NCI-H2171 (cell line): ENCODE results near the gene LSM12.

Experiments used
- DNase-seq: peaks from one replicate; lab custom pipeline; 2025; lab: John Stamatoyannopoulos, UW

The LSM12 gene

DNA sequence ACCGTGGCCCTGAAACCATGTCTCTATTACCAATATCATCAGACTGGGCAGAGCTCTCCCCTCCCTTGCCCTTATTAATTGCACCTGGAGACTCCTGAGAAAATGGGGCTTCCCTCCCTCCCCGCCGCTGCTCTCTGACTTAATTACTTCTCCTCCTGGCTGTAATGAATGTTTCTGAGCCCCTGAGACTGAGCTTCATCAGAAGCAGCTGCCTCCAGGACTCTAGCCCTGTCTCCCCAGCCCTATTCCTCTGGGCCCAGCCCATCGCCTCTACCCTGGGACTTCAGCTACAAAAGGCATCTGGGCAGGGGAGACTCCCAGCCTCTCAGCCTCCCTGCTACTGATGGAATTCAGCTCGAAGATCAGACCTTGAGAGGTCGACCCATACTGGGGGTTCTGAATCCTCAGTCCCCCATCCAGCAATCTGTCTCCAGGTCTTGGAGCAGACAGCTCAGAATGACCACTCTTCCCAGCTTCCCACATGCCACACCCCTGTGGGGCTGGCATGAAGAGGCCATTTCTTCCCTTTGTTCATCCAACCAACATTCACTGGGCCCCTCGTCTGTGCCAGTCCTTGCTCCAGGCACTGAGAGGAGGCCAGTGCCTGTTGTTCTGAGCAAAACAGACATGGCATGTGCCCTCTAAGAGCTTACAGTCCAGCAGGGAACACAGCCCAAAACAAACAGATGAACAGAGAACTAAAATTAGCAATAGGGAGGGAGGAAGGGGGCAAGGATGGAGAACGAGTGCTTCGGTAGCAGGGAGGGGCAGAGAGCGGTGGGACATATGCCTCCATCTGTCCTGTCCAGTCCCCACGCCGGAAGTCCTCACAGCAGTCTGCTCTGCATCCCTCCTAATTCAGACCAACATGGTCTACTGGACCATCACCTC, 79.1 kb downstream of the LSM12 start:
- no peak for DNase-seq

DNA sequence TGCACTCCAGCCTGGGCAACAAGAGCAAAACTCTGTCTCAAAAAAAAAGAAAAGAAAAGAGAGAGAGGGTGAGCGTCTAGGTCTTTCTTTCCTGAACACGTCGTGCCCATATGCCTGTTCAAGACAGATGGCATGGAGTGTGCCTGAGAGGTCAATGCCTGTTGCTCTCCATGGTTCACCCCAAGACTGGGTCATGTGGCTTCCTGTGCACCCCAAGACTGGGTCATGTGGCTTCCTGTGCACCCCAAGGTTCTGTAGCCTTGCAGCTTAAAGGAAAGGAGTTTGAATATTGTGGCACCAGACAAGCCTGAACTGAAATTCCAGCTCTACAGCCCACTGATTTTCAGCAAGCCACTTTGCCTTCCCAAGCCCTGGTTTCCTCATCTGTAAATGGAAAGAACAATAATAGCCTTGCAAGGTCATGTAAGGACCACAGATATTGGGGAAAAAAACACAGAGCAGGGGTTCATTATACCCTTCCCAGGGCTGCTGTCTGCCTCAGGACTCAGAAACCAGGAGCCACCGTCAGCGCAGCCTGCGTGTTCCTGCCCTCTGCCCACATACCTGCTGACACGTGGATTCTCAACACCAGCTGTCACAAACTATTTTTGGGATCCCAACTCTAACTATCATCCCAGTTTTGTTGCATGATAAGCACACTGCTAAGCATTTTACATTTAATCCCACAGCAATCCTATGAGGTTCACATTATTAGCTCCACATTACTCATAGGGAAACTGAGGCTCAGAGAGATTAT, 80.1 kb downstream of the LSM12 start:
- no peak for DNase-seq

DNA sequence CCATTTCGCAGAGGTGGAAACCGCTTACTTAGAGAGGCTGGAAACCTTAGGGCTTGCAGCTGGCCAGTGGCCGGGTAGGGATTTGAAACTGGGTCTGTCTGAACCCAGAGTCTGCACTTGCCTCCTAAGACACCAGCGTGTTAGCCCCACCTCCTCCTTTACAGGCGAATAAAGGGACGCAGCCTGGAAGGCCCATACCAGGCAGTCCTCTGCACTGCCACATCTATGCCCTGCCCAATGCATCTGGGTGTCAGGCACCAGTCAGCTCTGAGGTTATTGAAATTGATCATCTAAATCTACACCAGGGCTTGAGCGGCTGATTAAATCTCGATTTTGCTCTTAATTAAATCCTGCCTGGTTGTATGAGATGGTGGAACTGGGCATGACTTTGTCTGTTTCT, 82.0 kb downstream of the LSM12 start:
- no peak for DNase-seq
